Fibroblast of pulmonary artery (primary cell): ENCODE results near the gene SORL1-AS1.
"Not testable (repeated sequence)": the region's sequence is repeated elsewhere in the genome, so short reads cannot be mapped to it uniquely, and the experiment has no call there.

Experiments used
- DNase-seq: peaks from one replicate; pipeline ENCODE4 v3.0.0-alpha.2; 2010; ENCODE audit warnings: low read depth
- H3K4me3 ChIP-seq: replicated peaks from 2 replicates; pipeline ENCODE4 v1.5.1; 2011; ENCODE audit warnings: low read depth, mild to moderate bottlenecking, control low read depth, low read length, moderate library complexity
- TF ChIP-seq, protein P1 (sequence below): IDR thresholded peaks from 2 replicates; pipeline ENCODE4 v1.5.1; 2011; ENCODE audit warnings: mild to moderate bottlenecking, control low read depth, low read length, inconsistent platforms; ENCODE audit errors: missing control alignments

The SORL1-AS1 gene

DNA sequence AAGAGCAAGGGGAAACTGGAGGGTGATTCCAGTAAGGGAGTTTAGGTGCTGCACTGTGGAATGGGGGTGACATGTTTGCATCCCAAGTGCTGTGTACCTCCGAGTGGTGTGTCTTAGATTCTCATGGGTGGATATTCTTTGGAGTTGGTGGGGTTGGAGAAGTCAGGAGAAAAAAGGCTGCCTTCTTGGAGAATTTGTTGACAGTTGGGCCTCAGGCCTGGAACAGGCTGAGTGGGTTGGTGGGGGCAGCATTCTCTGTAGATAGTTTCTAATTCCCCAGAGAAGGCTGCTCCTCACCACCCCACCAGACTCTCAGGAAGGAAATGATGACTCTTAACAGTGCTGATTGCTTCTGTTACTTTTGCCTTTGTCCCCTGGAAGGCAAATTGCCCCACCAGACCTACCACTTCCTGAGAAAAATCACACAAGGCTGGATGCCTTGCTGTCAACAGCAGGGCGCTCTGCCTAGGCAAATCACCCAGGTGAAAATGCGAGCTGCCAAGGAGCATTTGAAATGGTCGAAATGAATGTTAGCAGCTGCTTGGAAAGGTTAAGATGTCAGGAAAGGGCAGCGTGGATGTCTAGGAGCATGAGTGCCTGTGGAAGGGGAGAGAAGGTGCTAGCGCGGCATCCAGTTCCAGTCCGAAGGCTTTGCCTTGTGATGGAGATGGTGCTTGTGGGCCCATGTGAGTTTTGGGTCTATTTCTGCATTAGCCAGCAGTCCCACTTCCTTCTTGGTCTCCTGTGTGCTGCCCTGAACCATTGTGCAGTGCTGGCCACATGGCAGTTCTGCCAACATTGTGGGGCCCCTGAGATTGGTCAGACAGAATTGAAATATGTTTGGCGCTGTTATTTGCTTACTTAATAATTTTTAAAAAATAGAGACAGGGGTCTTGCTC is 29.7 kb upstream of the SORL1-AS1 start:
- H3K4me3 ChIP-seq, result no peak overlapping the region
- TF ChIP-seq, protein P1, sequence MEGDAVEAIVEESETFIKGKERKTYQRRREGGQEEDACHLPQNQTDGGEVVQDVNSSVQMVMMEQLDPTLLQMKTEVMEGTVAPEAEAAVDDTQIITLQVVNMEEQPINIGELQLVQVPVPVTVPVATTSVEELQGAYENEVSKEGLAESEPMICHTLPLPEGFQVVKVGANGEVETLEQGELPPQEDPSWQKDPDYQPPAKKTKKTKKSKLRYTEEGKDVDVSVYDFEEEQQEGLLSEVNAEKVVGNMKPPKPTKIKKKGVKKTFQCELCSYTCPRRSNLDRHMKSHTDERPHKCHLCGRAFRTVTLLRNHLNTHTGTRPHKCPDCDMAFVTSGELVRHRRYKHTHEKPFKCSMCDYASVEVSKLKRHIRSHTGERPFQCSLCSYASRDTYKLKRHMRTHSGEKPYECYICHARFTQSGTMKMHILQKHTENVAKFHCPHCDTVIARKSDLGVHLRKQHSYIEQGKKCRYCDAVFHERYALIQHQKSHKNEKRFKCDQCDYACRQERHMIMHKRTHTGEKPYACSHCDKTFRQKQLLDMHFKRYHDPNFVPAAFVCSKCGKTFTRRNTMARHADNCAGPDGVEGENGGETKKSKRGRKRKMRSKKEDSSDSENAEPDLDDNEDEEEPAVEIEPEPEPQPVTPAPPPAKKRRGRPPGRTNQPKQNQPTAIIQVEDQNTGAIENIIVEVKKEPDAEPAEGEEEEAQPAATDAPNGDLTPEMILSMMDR, result no peak
- DNase-seq, result peak; percentile 27

DNA sequence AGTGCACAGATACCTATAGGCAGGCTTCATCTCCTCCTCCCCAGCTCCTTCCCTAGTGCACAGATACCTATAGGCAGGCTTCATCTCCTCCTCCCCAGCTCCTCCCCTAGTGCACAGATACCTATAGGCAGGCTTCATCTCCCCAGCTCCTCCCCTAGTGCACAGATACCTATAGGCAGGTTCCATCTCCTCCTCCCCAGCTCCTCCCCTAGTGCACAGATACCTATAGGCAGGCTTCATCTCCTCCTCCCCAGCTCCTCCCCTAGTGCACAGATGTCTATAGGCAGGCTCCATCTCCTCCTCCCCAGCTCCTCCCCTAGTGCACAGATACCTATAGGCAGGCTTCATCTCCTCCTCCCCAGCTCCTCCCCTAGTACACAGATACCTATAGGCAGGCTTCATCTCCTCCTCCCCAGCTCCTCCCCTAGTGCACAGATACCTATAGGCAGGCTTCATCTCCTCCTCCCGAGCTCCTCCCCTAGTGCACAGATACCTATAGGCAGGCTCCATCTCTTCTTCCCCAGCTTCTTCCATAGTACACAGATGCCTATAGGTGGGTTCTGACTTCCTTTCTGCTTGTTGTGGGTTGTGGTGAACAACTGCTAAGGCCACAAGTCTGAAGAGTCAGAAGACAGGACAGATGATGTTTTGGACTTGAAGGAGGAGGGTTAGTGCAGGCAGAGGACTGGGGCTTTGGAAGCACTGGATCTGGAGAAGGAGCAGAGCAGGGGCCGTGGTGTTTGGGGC is 28.9 kb upstream of the SORL1-AS1 start:
- not testable (repeated sequence) for H3K4me3 ChIP-seq, DNase-seq

DNA sequence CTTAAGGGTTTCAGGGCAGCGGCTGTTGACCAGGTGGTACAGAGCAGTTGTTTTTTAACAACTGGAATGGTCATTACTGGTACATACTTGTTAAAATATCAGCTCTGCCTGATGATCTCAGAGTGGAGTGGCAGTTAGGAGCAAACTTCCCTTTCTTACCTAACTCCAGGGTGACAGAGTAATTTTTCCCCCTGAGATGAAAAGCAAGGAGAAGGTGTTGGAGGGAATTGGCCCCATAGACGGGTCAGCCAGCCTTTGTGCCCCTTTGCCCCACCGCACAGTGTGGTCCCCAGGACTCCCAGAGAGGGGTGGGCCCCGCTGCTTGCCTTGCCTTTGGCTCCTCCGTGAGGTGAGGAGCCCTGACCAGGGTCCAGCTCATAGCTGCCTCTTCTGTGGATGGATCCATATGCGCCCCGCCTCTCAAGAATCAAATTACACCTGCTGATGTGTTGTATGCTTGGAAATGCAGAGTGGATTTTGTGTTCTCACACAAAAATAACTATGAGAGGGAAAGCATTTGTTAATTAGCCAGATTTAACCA is 27.0 kb upstream of the SORL1-AS1 start:
- DNase-seq, result no peak
- TF ChIP-seq, protein P1, result no peak
- H3K4me3 ChIP-seq, result no peak overlapping the region

DNA sequence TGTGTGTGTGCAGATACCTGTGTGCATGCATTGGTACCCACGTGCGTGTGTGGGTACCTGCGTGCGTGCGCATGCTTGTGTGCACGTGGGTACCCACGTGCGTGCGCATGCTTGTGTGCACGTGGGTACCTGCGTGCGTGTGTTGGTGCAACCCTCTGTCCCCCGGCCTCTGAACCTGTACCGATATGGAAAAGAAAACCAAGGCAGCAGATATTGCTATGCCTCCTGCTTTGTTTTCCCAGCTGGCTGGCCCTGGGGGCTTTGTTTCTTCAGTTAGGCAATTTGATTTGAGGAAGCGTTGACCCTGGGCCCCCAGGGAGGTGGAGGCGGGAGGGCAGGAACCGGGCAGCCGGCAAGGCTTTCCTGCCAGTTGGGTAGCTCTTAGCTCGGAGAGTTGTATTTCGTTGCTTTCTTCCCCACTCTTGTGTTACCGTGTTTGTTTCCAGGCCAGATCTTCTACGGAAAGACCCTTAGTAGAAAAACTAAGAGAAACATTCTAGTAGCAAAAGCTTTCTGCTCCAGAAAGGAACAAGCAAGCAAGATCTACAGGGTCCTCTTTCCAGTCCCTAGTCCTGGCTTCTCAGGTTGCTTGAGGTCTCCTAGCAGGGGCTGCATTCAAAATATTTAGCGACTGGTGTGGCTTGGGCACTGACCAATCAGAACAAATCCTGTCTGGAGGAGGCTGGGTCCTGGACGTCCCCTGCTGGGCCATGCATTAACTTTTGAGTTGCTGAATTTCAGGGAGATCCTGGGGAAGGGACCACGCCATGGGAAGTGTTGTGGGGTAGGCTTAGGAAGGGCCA is 26.3 kb upstream of the SORL1-AS1 start:
- DNase-seq, result no peak
- TF ChIP-seq, protein P1, result no peak
- H3K4me3 ChIP-seq, result no peak overlapping the region

DNA sequence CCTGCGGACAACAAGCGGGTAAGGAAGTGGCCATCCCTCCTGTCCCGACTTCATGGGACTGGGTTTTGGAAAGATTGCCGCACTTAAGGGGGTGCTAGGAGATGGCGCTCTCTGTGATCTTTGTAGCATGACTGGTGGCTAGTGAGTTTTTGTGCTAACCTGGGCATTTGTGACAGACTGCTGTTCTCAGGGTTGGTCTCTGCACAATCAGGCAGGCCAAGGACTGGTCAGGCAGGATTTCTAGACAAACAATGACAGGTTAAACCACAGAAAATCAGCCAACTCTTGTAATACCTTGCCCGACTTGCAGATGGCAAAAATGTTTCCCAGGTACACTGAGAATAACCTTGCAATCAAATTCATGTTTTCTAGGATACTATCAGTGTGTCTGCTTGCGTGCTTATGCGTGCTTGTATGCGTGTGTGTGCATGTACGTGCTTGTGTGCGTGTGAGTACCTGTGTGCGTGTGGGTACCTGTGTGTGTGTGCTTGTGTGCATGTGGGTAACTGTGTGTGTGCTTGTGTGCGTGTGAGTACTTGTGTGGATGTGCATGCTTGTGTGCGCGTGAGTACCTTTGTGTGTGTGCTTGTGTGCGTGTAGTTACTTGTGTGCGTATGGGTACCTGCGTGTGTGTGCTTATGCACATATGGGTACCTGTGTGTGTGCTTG is 25.6 kb upstream of the SORL1-AS1 start:
- DNase-seq, result no peak
- TF ChIP-seq, protein P1, result no peak
- H3K4me3 ChIP-seq, result no peak overlapping the region

DNA sequence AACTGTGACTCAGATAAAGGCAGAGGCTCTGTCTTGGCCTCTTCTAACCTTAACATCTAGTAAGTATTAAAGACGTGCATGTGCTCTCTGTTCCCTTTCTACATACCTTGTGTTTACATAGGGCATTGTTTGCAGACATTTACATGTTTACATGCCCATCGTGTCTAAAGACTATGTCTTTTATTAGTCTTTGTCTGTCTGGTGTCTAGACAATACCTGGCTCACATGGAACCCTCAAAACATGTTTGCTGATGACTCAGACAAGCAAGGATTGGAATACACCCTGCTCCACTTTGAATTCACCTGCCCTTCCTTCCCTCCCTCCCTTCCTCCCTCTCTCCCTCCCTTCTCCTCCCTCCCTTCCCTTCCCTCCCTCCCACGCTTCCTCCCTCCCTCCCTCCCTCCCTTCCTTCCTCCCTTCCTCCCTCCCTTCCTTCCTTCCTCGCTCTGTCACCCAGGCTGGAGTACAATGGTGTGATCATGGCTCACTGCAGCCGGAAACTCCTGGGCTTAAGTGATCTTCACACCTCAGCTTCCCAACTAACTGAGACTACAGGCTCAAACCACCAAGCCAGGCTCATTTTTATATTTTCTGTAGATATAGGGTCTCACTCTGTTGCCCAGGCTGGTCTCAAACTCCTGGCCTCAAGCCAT is 23.7 kb upstream of the SORL1-AS1 start:
- DNase-seq, result no peak
- H3K4me3 ChIP-seq, result no peak overlapping the region
- TF ChIP-seq, protein P1, result no peak
